RPMI8226 (cell line): ENCODE results near the gene KCNJ9.
"Not testable (repeated sequence)": the region's sequence is repeated elsewhere in the genome, so short reads cannot be mapped to it uniquely, and the experiment has no call there.

Experiments used
- DNase-seq: peaks from one replicate; pipeline ENCODE4 v3.0.0-alpha.2; 2015

Gene KCNJ9

DNA sequence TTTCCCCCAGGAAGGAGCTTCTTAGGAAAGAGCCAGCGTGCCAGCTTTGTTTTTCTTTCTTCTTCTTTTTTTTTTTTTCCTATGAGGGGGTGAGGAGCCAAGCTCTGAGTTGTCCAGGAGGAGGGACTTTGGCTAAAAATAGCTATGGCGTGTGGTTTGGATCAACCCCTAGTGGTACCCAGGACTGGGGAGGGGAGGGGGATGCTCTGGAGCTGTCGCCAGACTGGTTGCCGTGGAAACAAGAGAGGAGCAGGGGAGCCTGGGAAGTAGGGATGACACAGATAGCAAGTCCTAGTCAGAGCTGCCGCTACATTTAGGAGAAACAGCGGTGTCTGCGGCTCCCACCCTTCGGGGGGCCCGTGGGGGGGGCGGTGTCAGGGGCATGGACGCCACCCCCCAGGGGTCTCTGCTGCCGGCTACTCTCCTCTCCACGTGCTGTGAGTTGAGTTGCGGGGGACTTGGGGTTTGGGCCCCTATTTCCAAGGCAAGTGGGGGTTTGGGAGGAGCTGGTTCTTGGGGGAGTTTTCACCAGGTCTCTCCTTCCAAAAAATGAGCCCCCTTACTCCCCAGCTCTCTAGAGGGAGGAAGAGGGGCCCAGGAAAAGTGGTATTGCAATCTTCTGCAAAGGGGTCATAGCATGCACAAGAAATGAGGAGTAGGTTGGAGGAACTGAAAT lies at the start of gene KCNJ9:
KCNJ9 (plus strand) TSS at position 278 of the 676 bp plus-strand sequence. CDS start 2,493 bp downstream, outside the sequence.
- DNase-seq, result no peak

DNA sequence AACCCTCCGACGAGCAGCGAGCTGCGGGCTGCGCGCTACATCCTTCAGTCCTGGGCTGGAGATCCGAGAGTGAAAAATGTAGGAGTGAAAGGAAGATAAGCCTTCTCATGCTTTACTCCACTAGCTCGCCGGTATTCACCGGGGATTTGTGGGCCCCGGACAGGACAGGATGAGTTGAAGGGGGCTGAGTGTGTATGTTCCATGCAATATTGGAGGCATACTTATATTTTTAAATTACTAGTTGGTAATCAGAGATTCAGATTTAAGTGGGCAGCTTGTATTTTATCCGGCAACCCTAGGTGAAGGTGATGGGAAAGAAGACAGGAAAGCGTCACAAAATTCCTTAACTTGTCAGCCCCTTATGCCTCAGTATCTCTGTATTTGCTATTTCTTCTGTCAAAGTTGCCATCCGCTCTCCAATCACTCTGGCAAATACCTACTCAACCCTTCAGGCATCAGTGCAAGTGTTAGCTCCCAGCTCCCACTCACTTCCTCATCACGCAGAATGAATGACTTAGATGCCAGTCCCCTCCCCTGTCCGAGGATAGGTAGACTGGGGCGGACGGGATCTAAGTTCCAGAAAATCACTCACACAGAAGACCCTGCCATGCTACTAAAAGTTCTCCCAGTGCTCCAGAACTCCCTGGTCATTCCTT lies 49.0 kb upstream of the KCNJ9 start:
- peak; percentile 46 for DNase-seq

DNA sequence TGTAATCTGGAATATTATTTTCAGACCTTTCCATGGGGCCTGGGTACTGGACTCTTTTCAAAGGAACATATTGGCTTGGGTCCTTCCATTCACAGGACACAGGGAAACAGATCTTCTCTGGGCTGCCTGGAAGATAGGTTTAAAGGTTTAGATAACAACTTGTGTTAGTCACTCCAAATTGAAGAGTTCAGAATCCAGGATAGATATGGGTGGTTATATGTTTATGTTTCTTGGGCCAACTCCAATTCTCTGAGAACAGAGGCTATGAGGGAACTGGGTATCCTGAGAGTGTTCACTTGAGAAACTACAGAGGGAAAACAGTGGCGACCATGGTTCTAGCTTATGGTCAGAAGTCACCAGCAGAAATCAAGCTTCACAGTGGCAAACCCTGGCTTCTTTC lies 40.9 kb upstream of the KCNJ9 start:
- DNase-seq, result no peak

- no peak for DNase-seq
These were observed 37.8 kb upstream of the KCNJ9 start for GRCh38 chr1:160043543-160043942.

GRCh38 chr1:160045653-160046052 lies 35.7 kb upstream of the KCNJ9 start:
- no peak for DNase-seq

DNA sequence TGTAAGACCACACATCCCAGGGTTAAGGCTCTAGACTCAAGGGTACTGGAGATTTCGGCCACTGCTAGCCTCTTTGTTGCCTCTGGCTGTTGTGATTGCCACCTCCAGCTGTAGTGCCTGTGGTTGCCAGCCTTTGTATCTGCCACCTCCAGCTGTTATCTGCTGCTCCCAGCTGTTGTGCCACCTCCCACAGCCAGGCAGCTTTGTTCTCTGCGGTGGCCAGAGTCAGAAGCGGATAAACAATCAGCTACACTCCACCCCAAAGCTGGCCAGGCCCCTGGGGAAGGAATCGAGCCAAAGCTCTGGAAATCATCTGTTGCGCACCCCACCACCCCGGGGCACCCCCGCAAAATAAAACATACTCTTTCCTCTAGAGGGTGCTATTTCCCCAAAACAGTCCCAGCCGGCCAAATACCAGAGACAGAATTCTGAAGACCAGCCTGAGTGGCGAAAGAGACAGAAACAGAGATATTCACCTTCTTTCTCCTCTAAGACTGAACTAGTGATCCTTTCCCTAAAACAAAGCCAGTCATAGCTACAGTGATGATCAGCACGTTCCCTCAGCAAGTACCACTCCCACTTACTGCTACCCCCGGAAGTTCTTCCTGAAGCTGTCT lies 34.7 kb upstream of the KCNJ9 start:
- peak; percentile 83 for DNase-seq

DNA sequence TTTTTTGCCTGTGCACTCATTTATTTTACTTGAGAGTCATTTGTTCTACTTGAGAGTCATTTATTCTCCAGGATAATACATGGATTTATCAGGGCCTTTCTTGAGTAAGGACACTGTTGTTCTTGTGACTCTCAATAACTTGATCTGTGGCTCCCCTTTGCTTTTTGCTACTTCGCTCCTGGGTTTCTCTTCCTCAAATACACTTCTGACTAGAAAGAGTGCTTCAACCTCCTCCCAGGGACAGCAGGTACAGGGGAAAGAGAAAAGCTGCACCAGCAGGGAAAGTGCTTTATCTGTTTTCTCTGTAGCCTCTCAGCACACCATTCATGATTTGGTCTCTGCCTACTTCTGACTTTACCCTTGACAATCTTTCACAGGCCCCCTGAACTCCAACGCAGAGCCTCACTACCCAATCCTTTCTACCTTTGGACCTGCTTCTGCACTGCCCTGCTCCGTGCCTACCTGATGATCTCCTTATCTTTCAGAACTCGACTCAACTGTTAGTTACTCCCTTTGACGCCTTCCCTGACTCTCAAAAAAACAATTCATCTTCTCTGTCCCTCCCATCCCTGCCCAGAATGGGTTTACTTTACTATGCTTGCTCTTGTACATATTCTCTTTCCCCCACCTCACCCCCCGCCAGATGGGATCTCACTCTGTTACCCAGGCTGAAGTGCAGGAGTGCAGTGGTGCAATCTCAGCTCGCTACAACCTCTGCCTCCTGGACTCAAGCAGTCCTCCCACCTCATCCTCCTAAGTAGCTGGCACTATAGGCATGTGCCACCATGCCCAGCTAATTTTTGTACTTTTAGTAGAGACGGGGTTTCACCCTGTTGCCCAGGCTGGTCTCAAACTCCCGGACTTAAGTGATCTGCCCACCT lies 34.0 kb upstream of the KCNJ9 start:
- peak; percentile 70 for DNase-seq

GRCh38 chr1:160048335-160048734 lies 33.0 kb upstream of the KCNJ9 start:
- no peak for DNase-seq

- DNase-seq, result no peak
These were observed 32.2 kb upstream of the KCNJ9 start for GRCh38 chr1:160049101-160049500.

DNA sequence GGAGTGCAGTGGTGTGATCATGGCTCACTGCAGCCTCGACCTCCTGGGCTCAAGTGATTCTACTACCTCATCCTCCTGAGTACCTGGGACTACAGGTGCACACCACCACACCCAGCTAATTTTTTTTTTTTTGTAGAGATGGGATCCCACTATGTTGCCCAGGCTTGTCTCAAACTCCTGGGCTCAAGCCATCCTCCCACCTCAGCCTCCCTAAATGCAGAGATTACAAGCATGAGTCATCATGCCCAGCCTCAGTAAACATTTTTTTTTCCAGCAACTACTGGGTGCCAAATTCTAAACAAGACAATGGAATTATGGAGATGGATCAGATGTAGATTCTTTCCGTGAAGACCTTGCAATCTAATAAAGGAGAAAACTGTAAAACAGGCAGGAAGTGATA lies 31.2 kb upstream of the KCNJ9 start:
- not testable (repeated sequence) for DNase-seq

DNA sequence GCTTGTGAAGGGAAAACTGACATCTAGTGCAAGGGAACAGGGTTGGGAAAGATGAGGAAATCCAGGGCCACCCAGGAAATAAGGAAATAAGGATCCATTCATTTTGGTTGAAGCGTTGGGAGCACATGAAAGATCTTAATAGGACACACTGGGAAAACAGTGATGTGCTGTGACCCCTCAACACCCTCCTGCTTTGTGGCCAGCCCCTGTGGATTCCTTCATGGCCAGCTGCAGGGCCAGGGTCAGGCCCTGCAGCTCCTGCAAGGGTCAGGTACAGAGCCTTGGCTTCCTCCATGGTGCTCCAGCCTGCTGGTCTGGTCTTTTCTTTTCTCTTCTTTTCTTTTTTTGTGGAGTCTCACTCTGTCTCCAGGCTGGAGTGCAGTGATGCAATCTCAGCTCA lies 30.7 kb upstream of the KCNJ9 start:
- no peak for DNase-seq

GRCh38 chr1:160052936-160053335 lies 28.4 kb upstream of the KCNJ9 start:
- DNase-seq, result no peak

GRCh38 chr1:160053548-160054365 lies 27.6 kb upstream of the KCNJ9 start:
- DNase-seq, result no peak

GRCh38 chr1:160056648-160057169 lies 24.6 kb upstream of the KCNJ9 start:
- no peak for DNase-seq

DNA sequence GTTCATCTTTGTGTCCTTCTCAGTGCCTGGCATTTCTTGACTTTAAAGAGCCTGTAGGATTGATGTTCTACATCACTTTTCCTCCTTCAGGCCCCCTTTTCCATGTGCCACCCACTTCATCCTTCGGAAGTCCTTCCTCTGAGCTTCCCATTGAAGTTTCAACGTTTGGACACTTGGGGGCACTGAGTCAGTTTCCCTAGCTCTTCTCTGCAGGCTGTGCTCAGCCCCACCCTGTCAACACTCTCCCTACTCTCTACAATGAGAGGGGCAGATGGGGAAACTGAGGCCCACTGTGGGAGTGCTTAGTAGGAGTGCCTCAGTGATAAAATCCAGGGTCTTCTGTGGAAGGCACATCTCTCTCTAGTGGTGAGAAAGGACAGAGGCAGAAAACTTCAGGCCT lies 23.3 kb upstream of the KCNJ9 start:
- DNase-seq, result no peak

- DNase-seq, result peak; percentile 73
These were observed 19.7 kb upstream of the KCNJ9 start for GRCh38 chr1:160061369-160062229.

GRCh38 chr1:160062230-160062532 lies 19.2 kb upstream of the KCNJ9 start:
- no peak for DNase-seq

DNA sequence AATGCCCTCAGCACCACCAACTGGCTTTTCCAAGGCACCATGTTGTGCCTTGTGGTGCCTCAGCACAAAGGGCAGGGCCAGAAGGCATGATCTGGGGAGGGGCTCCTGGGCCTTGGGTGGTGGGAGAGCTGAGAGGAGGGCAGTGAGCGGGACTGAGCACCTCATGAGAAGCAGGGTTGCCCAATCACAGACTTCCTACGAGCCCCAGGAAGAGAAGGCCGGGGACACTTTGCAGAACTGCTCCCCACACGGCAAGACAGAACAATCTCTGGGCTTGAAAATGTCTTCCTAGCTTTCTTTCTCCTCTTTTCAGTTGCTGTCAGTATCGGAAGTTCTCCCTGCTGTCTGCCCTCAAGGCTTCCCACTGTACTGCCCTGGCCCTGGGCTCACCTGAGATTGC lies 18.2 kb upstream of the KCNJ9 start:
- no peak for DNase-seq

GRCh38 chr1:160064164-160064563 lies 17.2 kb upstream of the KCNJ9 start:
- no peak for DNase-seq

DNA sequence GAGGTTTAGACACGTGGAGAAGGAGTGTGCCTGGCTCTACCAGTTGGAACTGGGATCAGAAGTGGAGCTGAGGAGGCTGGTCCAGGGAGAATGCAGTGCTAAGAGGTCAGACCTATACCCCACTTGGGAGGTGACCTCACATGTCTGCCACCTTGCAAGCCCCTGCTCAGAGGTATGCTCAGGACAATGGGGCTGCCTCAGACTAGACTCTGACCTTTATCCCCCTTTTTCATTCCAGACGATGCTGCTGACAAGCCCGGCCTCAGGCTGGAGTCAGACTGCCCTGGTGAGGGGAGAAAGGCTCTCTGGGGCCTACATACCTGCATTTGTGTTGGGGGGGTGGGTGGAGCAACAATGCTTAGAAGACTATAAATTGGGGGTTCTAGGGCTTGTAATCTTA lies 16.6 kb upstream of the KCNJ9 start:
- DNase-seq, result no peak
